Activated B cell treated with CpG ODN at 0.5 μM for 24 hours (primary cell): ENCODE measurements around the gene SLAMF9. TPM values are rescaled to one million over a fixed set of nuclear protein-coding genes. Genes with fewer than 3 reads are reported as not detected.

Experiments
- ATAC-seq: fragments of 200-7000 bp; cut with Tn5 transposase; one replicate; pipeline ENCODE4 v1.10.0; 2021; ENCODE audit warnings: low read depth, mild to moderate bottlenecking, moderate library complexity
- CTCF ChIA-PET: fragments of 350-600 bp; sonication (Branson Sonifier 250); formaldehyde crosslinking; loops from one replicate; lab custom pipeline; 2021; ENCODE audit warnings: antibody characterized with exemption; lab: Charles Lee
- POLR2A ChIA-PET: fragments of 350-600 bp; sonication (Branson Sonifier 250); formaldehyde crosslinking; loops from one replicate; lab custom pipeline; 2021; ENCODE audit warnings: antibody characterized with exemption; lab: Charles Lee
- DNase-seq: peaks from one replicate; pipeline ENCODE4 v3.0.0; 2022
- H3K27ac Mint-ChIP-seq: one replicate; pipeline ENCODE4 v1.8.0; 2020; ENCODE audit warnings: mixed read lengths
- H3K27me3 Mint-ChIP-seq: one replicate; pipeline ENCODE4 v1.8.0; 2021; ENCODE audit warnings: mixed read lengths
- H3K36me3 Mint-ChIP-seq: one replicate; pipeline ENCODE4 v1.8.0; 2021; ENCODE audit warnings: low read depth, mixed read lengths
- H3K4me1 Mint-ChIP-seq: one replicate; pipeline ENCODE4 v1.8.0; 2021; ENCODE audit warnings: mixed read lengths
- H3K4me3 Mint-ChIP-seq: one replicate; pipeline ENCODE4 v1.8.0; 2020; ENCODE audit warnings: mild to moderate bottlenecking, mixed read lengths
- H3K9me3 Mint-ChIP-seq: one replicate; pipeline ENCODE4 v1.8.0; 2020; ENCODE audit warnings: mixed read lengths
- CTCF ChIP-seq: fragments of 200-600 bp; IDR thresholded peaks from one replicate; pipeline ENCODE4 v1.8.0; 2022; ENCODE audit warnings: antibody characterized with exemption, mild to moderate bottlenecking
- intact Hi-C: fragments of 100-400 bp; cut with micrococcal nuclease; formaldehyde crosslinking; loops from one replicate; pipeline ENCODE4 v1.15.1; 2024
- total RNA-seq: library from RNA; stranded (reverse); gene quantifications from 2 replicates; pipeline ENCODE4 v1.2.3, GENCODE V29; 2022

SLAMF9 gene
- total RNA-seq, 1 donor from 2014 or later = not detected

DNA sequence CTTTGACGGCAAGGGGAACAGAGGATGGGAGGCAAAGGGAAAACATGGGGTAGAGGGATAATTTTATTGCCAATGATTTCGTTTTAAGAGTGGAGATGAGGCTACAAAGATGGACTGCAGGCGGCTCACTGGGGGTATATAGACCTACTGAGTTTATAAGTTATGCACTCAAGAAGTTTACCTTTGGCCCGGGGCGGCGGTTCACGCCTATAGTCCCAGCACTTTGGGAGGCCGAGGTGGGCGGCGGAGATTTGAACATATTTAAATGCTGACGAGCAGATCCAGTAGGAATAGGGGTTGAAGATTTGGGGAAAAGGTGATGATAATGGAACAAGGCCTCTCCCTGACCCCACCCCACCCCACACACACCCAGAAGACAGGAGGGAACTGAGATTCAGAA is 8.1 kb upstream of the SLAMF9 start:
- no peak for DNase-seq
- ATAC-seq = no peak
- no peak for TF ChIP-seq CTCF
- no peaks in the 10 kb centered on the region for H3K4me1 Mint-ChIP-seq
- peaks cover 3% of the 10 kb centered on the region for H3K27me3 Mint-ChIP-seq
- intact Hi-C loops = no loop called here
- ChIA-PET CTCF (no interaction called here), POLR2A (no interaction called here)
- no peaks in the 10 kb centered on the region for H3K9me3 Mint-ChIP-seq
- no peaks in the 10 kb centered on the region for H3K36me3 Mint-ChIP-seq
- no peak overlapping the region for H3K27ac Mint-ChIP-seq
- no peak overlapping the region for H3K4me3 Mint-ChIP-seq

GRCh38 chr1:159961636-159962035 is 7.6 kb upstream of the SLAMF9 start:
- POLR2A ChIA-PET = no interaction called here
- Mint-ChIP-seq H3K27me3 (peaks cover 3% of the 10 kb centered on the region), H3K27ac (no peak overlapping the region)

GRCh38 chr1:159960721-159961381 is 6.8 kb upstream of the SLAMF9 start:
- no peak overlapping the region for H3K27ac Mint-ChIP-seq
- no peaks in the 10 kb centered on the region for H3K9me3 Mint-ChIP-seq
- peaks cover 3% of the 10 kb centered on the region for H3K27me3 Mint-ChIP-seq
- no peaks in the 10 kb centered on the region for H3K36me3 Mint-ChIP-seq
- H3K4me3 Mint-ChIP-seq = no peak overlapping the region
- CTCF ChIA-PET = no interaction called here
- no peak for TF ChIP-seq CTCF
- POLR2A ChIA-PET = no interaction called here
- intact Hi-C loops = no loop called here
- DNase-seq = no peak
- no peak for ATAC-seq
- H3K4me1 Mint-ChIP-seq = no peaks in the 10 kb centered on the region

More at GRCh38 chr1:159961636-159962035, 7.6 kb upstream of the SLAMF9 start:
- H3K36me3 Mint-ChIP-seq = no peaks in the 10 kb centered on the region
- intact Hi-C loops = no loop called here
- no peak for ATAC-seq
- TF ChIP-seq CTCF = no peak
- no peak for DNase-seq
- CTCF ChIA-PET = no interaction called here
- H3K4me3 Mint-ChIP-seq = no peak overlapping the region
- no peaks in the 10 kb centered on the region for H3K9me3 Mint-ChIP-seq
- H3K4me1 Mint-ChIP-seq = no peaks in the 10 kb centered on the region

- POLR2A ChIA-PET = no interaction called here
These were observed 5.4 kb upstream of the SLAMF9 start for GRCh38 chr1:159959451-159959850.

More at GRCh38 chr1:159959451-159959850, 5.4 kb upstream of the SLAMF9 start:
- H3K4me3 Mint-ChIP-seq = no peak overlapping the region
- H3K9me3 Mint-ChIP-seq = no peaks in the 10 kb centered on the region
- no peak for TF ChIP-seq CTCF
- CTCF ChIA-PET = no interaction called here
- peaks cover 4% of the 10 kb centered on the region for H3K27me3 Mint-ChIP-seq
- ATAC-seq = no peak
- intact Hi-C loops = no loop called here
- no peak for DNase-seq
- H3K4me1 Mint-ChIP-seq = no peaks in the 10 kb centered on the region
- no peaks in the 10 kb centered on the region for H3K36me3 Mint-ChIP-seq
- no peak overlapping the region for H3K27ac Mint-ChIP-seq
